SK-N-MC (cell line): ENCODE data around the gene WDR44.

Source experiments
- EZH2 ChIP-seq: fragments of 200-600 bp; sonication (generic); IDR thresholded peaks from one replicate; pipeline ENCODE4 v1.6.1; 2017; ENCODE audit warnings: antibody characterized with exemption
- FOXP2 ChIP-seq: optimal IDR thresholded peaks from 2 replicates; pipeline ENCODE3; 2011; ENCODE audit warnings: mild to moderate bottlenecking, moderate library complexity; ENCODE audit not compliant: insufficient read depth; ENCODE audit errors: extremely low read length, control extremely low read depth
- POLR2AphosphoS5 ChIP-seq: IDR thresholded peaks from 2 replicates; pipeline ENCODE4 v1.6.1; 2012; ENCODE audit warnings: mild to moderate bottlenecking, low read depth, low read length, borderline replicate concordance

GRCh38 chrX:118364261-118364660 lies 18.4 kb downstream of the WDR44 start:
- TF ChIP-seq POLR2AphosphoS5, result no peak
- TF ChIP-seq EZH2, result no peak
- TF ChIP-seq FOXP2, result no peak
